H1 (cell line): Measurements from ENCODE around the gene TSC1. TPM values are rescaled to one million over a fixed set of nuclear protein-coding genes. Genes with fewer than 3 reads are reported as not detected.

Source experiments
- CTCF ChIA-PET: fragments of 300-600 bp; sonication (Branson Sonifier 250); formaldehyde crosslinking; loops from one replicate; lab custom pipeline; 2021; ENCODE audit not compliant: partially characterized antibody; lab: Charles Lee
- POLR2A ChIA-PET: fragments of 300-600 bp; sonication (Branson Sonifier 250); formaldehyde crosslinking; loops from one replicate; lab custom pipeline; 2021; ENCODE audit warnings: inconsistent platforms; ENCODE audit not compliant: partially characterized antibody; lab: Charles Lee
- DNase-seq, 2 experiments: peaks; one replicate each; pipeline versions ENCODE4 v3.0.0 to v3.0.0-alpha.2; 2010 to 2022; ENCODE audit warnings: low spot score in 2 of 2, low read depth in 1 of 2, mixed read lengths in 1 of 2
- FAIRE-seq: peaks from 2 replicates; lab custom pipeline; 2011; peaks lifted over from hg19 to GRCh38; lab: Jason Lieb, UNC
- H2AFZ ChIP-seq: 2 replicates; pipeline ENCODE4 v1.8.1; 2012; ENCODE audit warnings: low read length, inconsistent platforms
- H2AK5ac ChIP-seq: 2 replicates; pipeline ENCODE4 v1.6.1; 2013; ENCODE audit warnings: low read depth, low read length
- H2BK120ac ChIP-seq: replicated peaks from 2 replicates; pipeline ENCODE3; 2013; ENCODE audit warnings: low read depth, low read length, inconsistent platforms
- H2BK12ac ChIP-seq: 2 replicates; pipeline ENCODE4 v1.6.1; 2013; ENCODE audit warnings: low read depth, low read length
- H2BK15ac ChIP-seq: 2 replicates; pipeline ENCODE4 v1.6.1; 2013; ENCODE audit warnings: low read length
- H2BK20ac ChIP-seq: 2 replicates; pipeline ENCODE4 v1.6.1; 2013; ENCODE audit warnings: low read length
- H2BK5ac ChIP-seq: 2 replicates; pipeline ENCODE4 v1.6.1; 2013; ENCODE audit warnings: low read depth, low read length
- H3K14ac ChIP-seq: 2 replicates; pipeline ENCODE4 v1.6.1; 2013; ENCODE audit warnings: inconsistent platforms; ENCODE audit not compliant: insufficient read length
- H3K18ac ChIP-seq: 2 replicates; pipeline ENCODE4 v1.6.1; 2013; ENCODE audit warnings: low read length; ENCODE audit errors: extremely low read depth
- H3K23ac ChIP-seq: 2 replicates; pipeline ENCODE4 v1.6.1; 2013; ENCODE audit warnings: inconsistent platforms; ENCODE audit not compliant: insufficient read length
- H3K23me2 ChIP-seq: 2 replicates; pipeline ENCODE4 v1.6.1; 2013; ENCODE audit warnings: low read depth, low read length
- H3K27ac ChIP-seq: 2 replicates; pipeline ENCODE4 v1.6.1; 2011; ENCODE audit warnings: low read depth, low read length, inconsistent platforms
- H3K27me3 ChIP-seq, 4 experiments: replicated peaks in 1 of 4; 1 replicate in 1 of 4; 2 replicates in 3 of 4; pipeline versions ENCODE4 v1.6.1 to v1.8.1; 2011 to 2013; ENCODE audit warnings: low read length in 3 of 4, mild to moderate bottlenecking in 3 of 4, inconsistent platforms in 2 of 4, mixed read lengths in 2 of 4, moderate library complexity in 1 of 4; ENCODE audit not compliant: control insufficient read depth in 3 of 4, insufficient read depth in 3 of 4; ENCODE audit errors: extremely low read depth in 1 of 4
- H3K36me3 ChIP-seq, 4 experiments: 2 replicates each; pipeline versions ENCODE4 v1.6.1 to v1.8.1; 2011 to 2013; ENCODE audit warnings: mild to moderate bottlenecking in 4 of 4, low read length in 3 of 4, moderate library complexity in 2 of 4, control low read depth in 1 of 4, inconsistent platforms in 1 of 4; ENCODE audit not compliant: insufficient read depth in 4 of 4, control insufficient read depth in 2 of 4
- H3K4ac ChIP-seq: replicated peaks from 2 replicates; pipeline ENCODE3; 2013; ENCODE audit warnings: low read length, low read depth, mixed read lengths, inconsistent platforms; ENCODE audit not compliant: insufficient read length
- H3K4me1 ChIP-seq, 4 experiments: replicated peaks in 1 of 4; 1 replicate in 1 of 4; 2 replicates in 3 of 4; pipeline versions ENCODE4 v1.6.1 to v1.8.1; 2011 to 2013; ENCODE audit warnings: low read length in 3 of 4, inconsistent platforms in 2 of 4, mixed read lengths in 1 of 4; ENCODE audit not compliant: insufficient read depth in 4 of 4, control insufficient read depth in 3 of 4
- H3K4me2 ChIP-seq, 2 experiments: 2 replicates each; pipeline versions ENCODE4 v1.6.1 to v1.8.1; 2011 to 2013; ENCODE audit warnings: low read depth in 2 of 2, low read length in 2 of 2, control low read depth in 1 of 2, inconsistent platforms in 1 of 2, mild to moderate bottlenecking in 1 of 2; ENCODE audit not compliant: insufficient read depth in 1 of 2
- H3K4me3 ChIP-seq, 4 experiments: fragments of 200-600, 300-600 bp in 1 of 4; sonication (generic), shearing (Covaris generic), sonication (Bioruptor Twin) in 1 of 4; 2 replicates each; pipeline versions ENCODE4 v1.5.1 to v1.8.1; 2011 to 2016; ENCODE audit warnings: low read length in 4 of 4, low read depth in 3 of 4, control low read depth in 2 of 4, inconsistent platforms in 2 of 4, mild to moderate bottlenecking in 2 of 4, mixed read lengths in 1 of 4, moderate library complexity in 1 of 4; ENCODE audit not compliant: insufficient read depth in 2 of 4; ENCODE audit errors: extremely low read depth in 1 of 4
- H3K56ac ChIP-seq: replicated peaks from 2 replicates; pipeline ENCODE3; 2013; ENCODE audit warnings: low read depth, mild to moderate bottlenecking, mixed read lengths, low read length, inconsistent platforms; ENCODE audit not compliant: insufficient read length
- H3K79me1 ChIP-seq: 2 replicates; pipeline ENCODE4 v1.6.1; 2013; ENCODE audit warnings: low read depth, low read length, control low read depth
- H3K79me2 ChIP-seq, 2 experiments: 2 replicates each; pipeline versions ENCODE4 v1.6.1 to v1.8.1; 2012 to 2013; ENCODE audit warnings: low read length in 2 of 2, mild to moderate bottlenecking in 2 of 2, inconsistent platforms in 1 of 2; ENCODE audit not compliant: insufficient read depth in 2 of 2, control insufficient read depth in 1 of 2
- H3K9ac ChIP-seq, 4 experiments: replicated peaks in 1 of 4; 1 replicate in 1 of 4; 2 replicates in 3 of 4; pipeline versions ENCODE4 v1.6.1 to v1.8.1; 2011 to 2013; ENCODE audit warnings: low read depth in 3 of 4, low read length in 3 of 4, control low read depth in 2 of 4, mild to moderate bottlenecking in 2 of 4, moderate library complexity in 2 of 4, inconsistent platforms in 1 of 4; ENCODE audit errors: extremely low read depth in 1 of 4
- H3K9me3 ChIP-seq, 2 experiments: 2 replicates each; pipeline versions ENCODE4 v1.6.1 to v1.8.1; 2012 to 2013; ENCODE audit warnings: mild to moderate bottlenecking in 2 of 2, moderate library complexity in 2 of 2, control low read depth in 1 of 2, inconsistent platforms in 1 of 2, low read depth in 1 of 2, low read length in 1 of 2, mixed read lengths in 1 of 2; ENCODE audit not compliant: insufficient read depth in 2 of 2
- H4K20me1 ChIP-seq, 2 experiments: replicated peaks in 1 of 2; 2 replicates each; pipeline versions ENCODE3 to v1.8.1; 2011 to 2013; ENCODE audit warnings: inconsistent platforms in 2 of 2, low read length in 2 of 2, mild to moderate bottlenecking in 1 of 2; ENCODE audit not compliant: insufficient read depth in 2 of 2, control insufficient read depth in 1 of 2
- H4K5ac ChIP-seq: 2 replicates; pipeline ENCODE4 v1.6.1; 2013; ENCODE audit warnings: low read length, low read depth, mixed read lengths, inconsistent platforms; ENCODE audit not compliant: insufficient read length
- H4K8ac ChIP-seq: 2 replicates; pipeline ENCODE4 v1.8.0; 2013; ENCODE audit warnings: mild to moderate bottlenecking, moderate library complexity, low read length, inconsistent platforms; ENCODE audit not compliant: insufficient read depth; ENCODE audit errors: extremely low read depth
- H4K91ac ChIP-seq: replicated peaks from 2 replicates; pipeline ENCODE3; 2013; ENCODE audit warnings: low read length, mixed read lengths, inconsistent platforms; ENCODE audit not compliant: insufficient read length
- BRCA1 ChIP-seq: IDR thresholded peaks from 2 replicates; pipeline ENCODE4 v1.6.1; 2012; ENCODE audit warnings: low read depth, low read length, improper control_type of control experiment
- CEBPB ChIP-seq: IDR thresholded peaks from 2 replicates; pipeline ENCODE4 v1.6.1; 2012; ENCODE audit warnings: low read depth, low read length
- CTCF ChIP-seq, 3 experiments: IDR thresholded peaks; 1 replicate in 2 of 3; 2 replicates in 1 of 3; pipeline versions ENCODE4 v1.5.1 to v1.6.1; 2011; ENCODE audit warnings: low read length in 3 of 3, mild to moderate bottlenecking in 3 of 3, inconsistent platforms in 2 of 3, low read depth in 1 of 3, moderate library complexity in 1 of 3; ENCODE audit not compliant: insufficient read depth in 1 of 3; ENCODE audit errors: control extremely low read depth in 1 of 3
- EGR1 ChIP-seq: IDR thresholded peaks from 2 replicates; pipeline ENCODE4 v1.6.1; 2011; ENCODE audit warnings: low read depth, low read length, borderline replicate concordance
- KDM4A ChIP-seq: IDR thresholded peaks from one replicate; pipeline ENCODE4 v1.7.1; 2012; ENCODE audit warnings: low read depth, mild to moderate bottlenecking, moderate library complexity, low read length, inconsistent platforms; ENCODE audit not compliant: severe bottlenecking
- MAFK ChIP-seq: IDR thresholded peaks from 2 replicates; pipeline ENCODE4 v1.6.1; 2012; ENCODE audit warnings: low read depth, mild to moderate bottlenecking, improper control_type of control experiment, low read length
- RFX5 ChIP-seq: IDR thresholded peaks from 2 replicates; pipeline ENCODE4 v1.6.1; 2011; ENCODE audit warnings: low read depth, low read length, improper control_type of control experiment, borderline replicate concordance
- SP4 ChIP-seq: IDR thresholded peaks from 2 replicates; pipeline ENCODE4 v1.6.1; 2012; ENCODE audit warnings: low read length, inconsistent platforms
- YY1 ChIP-seq: IDR thresholded peaks from 2 replicates; pipeline ENCODE4 v1.6.1; 2011; ENCODE audit warnings: low read depth, mild to moderate bottlenecking, low read length
- ZNF274 ChIP-seq: IDR thresholded peaks from 2 replicates; pipeline ENCODE4 v1.7.0; 2012; ENCODE audit warnings: low read length, borderline replicate concordance; ENCODE audit errors: extremely low read depth
- WGBS, 2 experiments: shearing (Covaris generic) in 1 of 2; methylation state at CpG; one replicate each; pipeline versions ENCODE4 v1.1.6 to v1.1.7; 2013 to 2015; ENCODE audit warnings: low lambda C conversion rate in 2 of 2, mixed read lengths in 2 of 2, inconsistent platforms in 1 of 2, low coverage in 1 of 2, missing lambda C conversion rate in 1 of 2; ENCODE audit not compliant: insufficient replicate concordance in 2 of 2, insufficient coverage in 1 of 2, insufficient read length in 1 of 2; ENCODE audit errors: extremely low coverage in 1 of 2, missing lambda C conversion rate in 1 of 2; 5-methylcytosine and 5-hydroxymethylcytosine counted together
- polyA plus RNA-seq, 7 experiments: library from polyadenylated mRNA; depleted of rRNA in 3 of 7; stranded (reverse) in 5 of 7; unstranded in 2 of 7; fragments of >200 nt in 5 of 7; fragments of 200-250 nt in 2 of 7; gene quantifications; 1 replicate in 5 of 7; 2 replicates in 1 of 7; 4 replicates in 1 of 7; pipeline versions ENCODE4 v1.2.1 to v1.2.3, GENCODE V29; 2011 to 2013; ENCODE audit warnings: missing spikeins in 2 of 7, mixed read lengths in 2 of 7
- total RNA-seq: library from RNA; stranded (reverse); fragmentation: NEBNext Ultra II Directional; extraction: Animal tissue kit (Norgen Biotek cat#: 25700); gene quantifications from 2 replicates; pipeline ENCODE4 v1.2.1, GENCODE V29; 2021

Gene TSC1
- total and polyA plus RNA-seq, 2 of the 8 experiments (the other 6 are each of a cell fraction or from before 2014, with no cell fraction given), result 37.2 to 46.0 TPM

DNA sequence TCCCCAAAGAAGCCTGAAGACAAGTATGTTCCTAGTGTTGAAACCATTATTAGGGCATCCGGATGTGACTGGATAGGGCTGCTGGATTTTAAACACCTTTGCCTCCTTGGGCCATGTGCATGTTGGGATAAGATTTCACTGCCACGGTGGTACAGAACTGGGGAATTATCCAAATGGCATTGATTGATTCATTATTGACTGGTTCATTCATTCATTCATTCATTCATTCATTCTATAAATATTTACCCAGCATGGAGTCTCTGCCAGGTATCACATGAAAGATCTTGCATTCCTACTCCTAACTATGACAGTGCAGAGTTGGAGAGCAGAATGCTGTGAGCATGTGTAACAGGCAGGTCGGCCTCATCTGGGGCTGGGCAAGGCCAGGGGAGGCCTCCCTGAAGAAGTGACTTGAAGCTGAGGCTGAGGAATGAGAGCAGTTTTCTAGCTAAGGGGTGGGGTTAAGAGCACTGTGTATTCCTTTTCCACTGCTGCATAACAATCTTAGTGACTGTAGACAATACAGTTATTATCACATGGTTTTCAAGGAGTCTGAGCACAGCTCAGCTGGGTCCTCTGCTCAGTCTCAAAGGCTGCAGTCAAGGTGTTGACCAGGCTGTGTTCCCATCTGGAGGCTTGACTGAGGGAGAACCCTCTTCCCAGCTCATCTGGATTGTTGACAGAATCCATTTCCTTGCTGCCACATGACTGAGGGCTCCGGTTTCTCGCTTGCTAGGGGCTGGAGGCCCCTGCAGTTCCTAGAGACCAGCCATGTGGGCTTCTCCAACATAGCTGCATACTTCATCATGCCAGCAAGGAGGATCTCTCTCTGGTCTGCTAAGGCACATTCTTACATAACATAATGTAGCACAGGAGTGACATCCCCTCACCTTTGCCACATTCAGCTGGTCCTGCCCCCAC is 102.0 kb downstream of the TSC1 start:
- no peak overlapping the region for H4K91ac ChIP-seq
- H3K79me1 ChIP-seq, result no peaks in the 10 kb centered on the region; the same call in 1 of the 2 replicates
- H2BK15ac ChIP-seq, result no peak overlapping the region
- no peak overlapping the region for H2BK20ac ChIP-seq
- H4K5ac ChIP-seq, result no peak overlapping the region
- 0 out of 2 replicates have a peak, but pooled peaks cover under 1% of the 10 kb centered on the region for H3K23me2 ChIP-seq
- H2BK5ac ChIP-seq, result no peak overlapping the region
- no peak overlapping the region for H3K23ac ChIP-seq
- FAIRE-seq, result no peak
- H2BK12ac ChIP-seq, result no peak overlapping the region
- WGBS, 2 experiments, result 90% methylated on average over 5 of the region's 5 CpGs; no CpG with 5 or more reads in 1 of the 2 experiments
- H2AFZ ChIP-seq, result no peak overlapping the region
- H3K27ac ChIP-seq, result no peak overlapping the region
- H3K4me1 ChIP-seq, result no peaks in the 10 kb centered on the region
- no peak overlapping the region for H2BK120ac ChIP-seq
- H3K56ac ChIP-seq, result no peak overlapping the region
- no peaks in the 10 kb centered on the region for H3K27me3 ChIP-seq
- H3K18ac ChIP-seq, result no peak overlapping the region
- H3K4me2 ChIP-seq, result no peak overlapping the region
- no peaks in the 10 kb centered on the region for H3K79me2 ChIP-seq
- no peak overlapping the region for H2AK5ac ChIP-seq
- DNase-seq, result no peak
- H3K14ac ChIP-seq, result no peak overlapping the region
- H4K8ac ChIP-seq, result no peak overlapping the region
- no peaks in the 10 kb centered on the region for H3K36me3 ChIP-seq
- CTCF ChIA-PET, result interaction anchor here (0.6 to 1.3 kb wide), 4 partner anchors 51 to 398 kb away, joined by 3 to 4 read pairs (median 3); no protein-coding TSS in a partner anchor
- POLR2A ChIA-PET, result no interaction called here
- no peak overlapping the region for H3K4ac ChIP-seq
- H4K20me1 ChIP-seq, result no peaks in the 10 kb centered on the region
- H3K9ac ChIP-seq, result no peak overlapping the region
- no peak overlapping the region for H3K4me3 ChIP-seq
- no peaks in the 10 kb centered on the region for H3K9me3 ChIP-seq
- TF ChIP-seq RFX5 (no peak), MAFK (no peak), ZNF274 (no peak), SP4 (no peak), CTCF (IDR thresholded peaks at IDR 0.05; ENCODE audit: control extremely low read depth in 1 of 3, insufficient read depth in 1 of 3, low read depth in 1 of 3, low read length in 3 of 3) (no peak), YY1 (no peak), CEBPB (no peak), BRCA1 (no peak), EGR1 (no peak), KDM4A (no peak)
